NCI-H82 treated with DMSO at 0.1 percent for 48 hours (cell line): ENCODE results near the gene TXNDC8.

ENCODE experiments used
- DNase-seq: peaks from one replicate; lab custom pipeline; 2025; ENCODE audit not compliant: unreplicated experiment; lab: John Stamatoyannopoulos, UW

Gene TXNDC8

GRCh38 chr9:110282018-110282738 lies 55.5 kb downstream of the TXNDC8 start:
- DNase-seq: no peak

- no peak for DNase-seq
These were observed 59.5 kb downstream of the TXNDC8 start for GRCh38 chr9:110278080-110278707.

- DNase-seq: no peak
These were observed 60.9 kb downstream of the TXNDC8 start for GRCh38 chr9:110276781-110277180.

- DNase-seq: no peak
These were observed 67.3 kb downstream of the TXNDC8 start for GRCh38 chr9:110270211-110270995.

GRCh38 chr9:110266795-110267194 lies 70.9 kb downstream of the TXNDC8 start:
- DNase-seq: no peak

GRCh38 chr9:110261632-110262031 lies 76.0 kb downstream of the TXNDC8 start:
- DNase-seq: no peak

GRCh38 chr9:110260911-110261310 lies 76.8 kb downstream of the TXNDC8 start:
- DNase-seq: no peak

GRCh38 chr9:110259566-110259965 lies 78.1 kb downstream of the TXNDC8 start:
- no peak for DNase-seq

GRCh38 chr9:110258690-110259091 lies 79.0 kb downstream of the TXNDC8 start:
- DNase-seq: no peak

GRCh38 chr9:110257956-110258355 lies 79.7 kb downstream of the TXNDC8 start:
- no peak for DNase-seq

GRCh38 chr9:110257097-110257841 lies 80.4 kb downstream of the TXNDC8 start:
- DNase-seq: no peak

- DNase-seq: peak; percentile 46
These were observed 81.1 kb downstream of the TXNDC8 start, which contains the start of gene TXN for GRCh38 chr9:110256380-110257096. TSS of gene TXN (minus strand) at chr9:110256507. CDS start at chr9:110256435, 72 bp downstream.

- no peak for DNase-seq
These were observed 81.9 kb downstream of the TXNDC8 start for GRCh38 chr9:110255463-110256379.

- no peak for DNase-seq
These were observed 82.6 kb downstream of the TXNDC8 start for GRCh38 chr9:110255034-110255462.

- DNase-seq: no peak
These were observed 83.2 kb downstream of the TXNDC8 start for GRCh38 chr9:110254500-110254899.
